CD4-positive, alpha-beta T cell treated with Interleukin-6 at 100 ng/mL for 8 hours (primary cell): ENCODE results near the gene PFN1.
A peak's percentile ranks its signal among the peaks of the same experiment; 100 is the strongest.
"Not testable (repeated sequence)": the region's sequence is repeated elsewhere in the genome, so short reads cannot be mapped to it uniquely, and the experiment has no call there.

ENCODE experiments used
- DNase-seq: peaks from one replicate; pipeline ENCODE4 v3.0.0-alpha.2; 2020; ENCODE audit warnings: mixed read lengths, low spot score

PFN1 gene

DNA sequence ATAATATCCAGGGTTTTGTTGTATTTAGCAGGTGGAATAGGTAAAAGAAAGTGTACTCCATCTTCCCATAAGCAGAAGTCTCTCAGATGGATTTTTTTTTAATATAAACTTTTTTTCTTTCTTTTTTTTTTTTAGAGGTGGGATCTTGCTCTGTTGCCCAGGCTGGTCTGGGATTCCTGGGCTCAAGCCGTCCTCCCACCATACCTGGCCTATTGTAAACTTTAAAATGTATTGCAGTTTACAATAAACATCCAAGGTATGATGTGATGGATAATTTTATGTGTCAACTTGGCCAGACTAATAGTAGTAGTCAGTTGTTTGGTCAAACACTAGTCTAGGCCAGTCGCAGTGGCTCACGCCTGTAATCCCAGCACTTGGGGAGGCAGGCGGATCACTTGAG, 27.0 kb downstream of the PFN1 start:
- no peak for DNase-seq

- no peak for DNase-seq
These were observed 27.8 kb downstream of the PFN1 start for GRCh38 chr17:4920351-4921048.

DNA sequence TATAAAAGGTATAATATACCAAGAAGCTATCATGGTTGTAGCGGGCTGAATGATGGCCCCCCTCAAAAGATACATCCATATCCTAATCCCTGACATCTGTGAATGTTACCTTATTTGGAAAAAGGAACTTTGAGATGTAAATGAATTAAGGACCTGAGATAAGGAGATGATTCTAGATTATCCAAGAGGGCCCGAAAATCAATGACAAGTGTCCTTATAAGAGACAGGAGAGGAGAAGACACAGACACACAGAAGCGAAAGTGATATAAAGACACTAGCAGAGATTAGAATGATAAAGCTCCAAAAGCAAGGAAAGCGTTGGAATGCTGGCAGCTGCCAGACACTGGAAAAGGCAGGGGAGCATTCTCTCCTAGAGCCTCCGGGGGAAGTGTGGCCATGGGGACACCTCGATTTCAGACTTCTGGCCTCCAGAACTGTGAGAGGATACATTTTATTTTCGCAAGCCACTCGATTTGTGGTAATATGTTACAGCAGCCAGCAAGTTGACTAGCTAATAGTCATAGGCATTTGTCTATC, 28.8 kb downstream of the PFN1 start:
- no peak for DNase-seq

GRCh38 chr17:4914551-4914950, 33.8 kb downstream of the PFN1 start:
- DNase-seq: not testable (repeated sequence)

- DNase-seq: no peak
These were observed 34.3 kb downstream of the PFN1 start for GRCh38 chr17:4913994-4914393.

GRCh38 chr17:4908711-4909496, 39.4 kb downstream of the PFN1 start:
- DNase-seq: peak; percentile 79

DNA sequence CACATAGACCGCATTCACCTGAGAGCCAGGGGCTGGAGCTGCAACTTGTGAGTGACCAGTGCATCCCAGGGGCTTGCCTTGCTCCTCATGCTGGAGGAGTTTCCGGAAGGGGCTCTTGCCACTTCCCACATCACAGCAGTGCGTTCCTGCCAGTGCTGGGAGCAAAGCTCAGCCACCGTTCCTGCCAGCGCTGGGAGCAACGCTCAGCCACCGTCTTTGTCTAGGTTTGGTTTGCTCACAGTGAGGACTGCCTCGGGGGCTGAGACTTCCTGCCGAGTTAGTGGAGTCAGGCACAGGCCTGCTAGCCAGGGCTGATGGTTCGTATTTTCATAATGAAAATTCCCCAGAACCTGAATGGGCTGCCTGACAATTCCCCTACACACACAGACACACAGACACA, 40.0 kb downstream of the PFN1 start:
- no peak for DNase-seq

DNA sequence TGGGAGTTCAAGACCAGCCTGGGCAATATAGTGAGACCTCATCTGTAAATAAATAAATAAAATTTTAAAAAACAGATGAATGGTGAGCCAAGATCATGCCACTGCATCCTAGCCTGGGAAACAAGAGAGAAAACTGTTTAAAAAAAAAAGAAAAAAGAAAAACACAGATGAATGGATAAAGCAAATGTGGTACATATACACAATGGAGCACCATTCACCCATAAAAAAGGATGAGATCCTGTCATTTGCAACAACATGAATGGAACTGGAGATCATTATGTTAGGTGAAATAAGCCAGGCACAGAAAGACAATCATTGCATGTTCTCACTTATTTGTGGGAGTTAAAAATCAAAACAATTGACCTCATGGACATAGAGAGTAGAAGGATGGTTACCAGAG, 41.7 kb downstream of the PFN1 start:
- DNase-seq: not testable (repeated sequence)

GRCh38 chr17:4903051-4903818, 45.1 kb downstream of the PFN1 start, which contains the start of gene CHRNE:
TSS of gene CHRNE (minus strand) at chr17:4903098. CDS start at chr17:4903063, 35 bp downstream.
- peak; percentile 82 for DNase-seq

- DNase-seq: no peak
These were observed 45.8 kb downstream of the PFN1 start for GRCh38 chr17:4902540-4902939.

DNA sequence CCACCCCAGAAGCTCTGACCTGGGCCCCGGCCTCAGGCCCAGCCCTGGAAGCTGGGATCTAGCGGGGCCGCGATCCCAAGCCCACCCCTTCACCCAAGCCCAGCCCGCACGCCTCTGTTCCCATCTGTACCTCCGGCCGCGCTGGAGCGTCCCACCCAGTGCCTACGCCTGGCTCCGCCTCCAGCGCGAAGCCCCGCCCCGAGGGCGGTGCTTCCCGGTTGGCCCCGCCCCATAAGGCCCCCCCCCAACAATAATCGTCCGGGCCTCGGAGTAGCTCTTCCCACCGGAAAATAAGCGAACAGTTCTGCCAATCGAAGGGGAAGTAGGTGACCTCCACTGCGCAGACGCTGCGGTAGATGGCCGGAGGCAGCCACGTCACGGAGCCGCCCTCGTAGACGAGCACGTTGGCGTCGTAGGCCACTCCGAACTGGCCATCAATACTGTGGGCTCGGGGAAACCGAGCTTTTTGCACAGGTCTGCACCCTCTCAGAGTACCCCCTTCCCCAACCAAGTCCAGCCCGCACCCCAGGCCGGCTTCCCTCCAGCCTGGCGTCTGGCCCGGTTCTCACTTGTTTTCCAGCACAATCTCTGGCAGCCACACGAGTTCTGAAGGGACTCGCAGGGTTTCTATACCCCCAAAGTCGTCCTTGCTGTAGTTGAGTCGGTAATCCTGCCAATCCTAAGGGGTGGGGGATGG, 46.5 kb downstream of the PFN1 start:
- DNase-seq: no peak

GRCh38 chr17:4901108-4901647, 47.2 kb downstream of the PFN1 start:
- DNase-seq: no peak

DNA sequence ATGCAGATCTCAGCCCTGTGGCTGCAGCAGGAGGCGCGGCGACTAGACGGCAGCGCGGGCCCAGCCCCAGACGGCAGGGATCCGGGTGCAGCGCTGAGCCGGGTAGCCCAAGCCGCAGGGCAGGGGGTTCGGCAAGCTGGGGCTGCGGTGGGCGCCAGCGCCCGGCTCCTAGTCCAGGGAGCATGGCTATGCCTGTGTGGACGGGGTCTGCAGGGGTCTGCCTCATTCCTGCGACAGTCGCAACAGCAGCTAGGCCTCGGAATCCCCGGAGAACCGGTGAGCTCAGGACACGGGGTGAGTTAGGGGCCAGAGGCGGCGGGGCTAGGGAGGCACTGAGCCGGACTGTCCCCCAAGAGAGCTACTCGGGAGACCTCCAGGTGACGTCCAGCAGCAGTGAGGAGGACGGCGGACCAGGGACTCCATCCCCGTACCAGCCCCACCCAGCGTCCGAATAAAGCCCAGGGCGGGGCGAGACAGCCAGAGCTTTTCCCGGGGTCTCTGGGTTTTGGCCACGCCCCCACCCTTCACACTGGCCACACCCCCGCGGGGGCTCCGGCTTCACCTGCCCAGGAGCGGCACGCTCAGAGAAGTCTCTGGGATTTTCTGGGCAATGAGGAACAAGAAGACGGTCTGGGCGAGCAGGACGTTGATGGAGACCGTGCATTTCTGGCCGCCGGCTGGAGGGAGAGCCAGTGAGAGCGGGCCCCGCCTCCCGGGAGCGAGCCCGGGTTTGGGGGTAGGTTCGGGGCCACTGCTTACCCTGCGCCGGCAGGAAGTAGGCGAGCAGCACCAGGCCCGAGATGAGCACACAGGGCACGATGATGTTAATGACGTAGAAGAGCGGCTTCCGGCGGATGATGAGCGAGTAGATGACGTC, 47.9 kb downstream of the PFN1 start:
- peak; percentile 65 for DNase-seq

- DNase-seq: peak; percentile 81
These were observed 48.7 kb downstream of the PFN1 start, which contains the start of gene C17orf107 for GRCh38 chr17:4899341-4900230. TSS of gene C17orf107 (plus strand) at chr17:4899536. CDS start at chr17:4899763, 227 bp downstream.

GRCh38 chr17:4898927-4899326, 49.4 kb downstream of the PFN1 start:
- no peak for DNase-seq

DNA sequence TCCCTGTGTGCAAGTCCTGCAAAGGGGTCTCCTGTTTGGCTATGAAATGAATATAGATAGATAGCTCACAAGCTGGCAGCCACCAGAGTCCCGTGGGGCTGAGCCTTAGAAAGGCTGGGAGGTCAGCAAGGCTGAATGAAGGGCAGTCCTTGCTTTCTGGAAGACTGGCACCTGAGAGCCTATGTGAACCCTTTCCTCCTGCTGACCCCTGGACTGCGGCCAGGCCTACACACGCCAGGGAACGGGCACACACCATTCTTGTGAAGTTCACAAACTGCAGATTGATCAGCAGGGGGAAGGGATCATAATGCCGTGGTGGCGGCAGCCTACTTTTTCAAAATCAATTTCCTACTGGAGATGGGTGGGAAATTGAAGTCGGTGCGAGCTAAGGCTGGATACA, 50.0 kb downstream of the PFN1 start:
- no peak for DNase-seq

DNA sequence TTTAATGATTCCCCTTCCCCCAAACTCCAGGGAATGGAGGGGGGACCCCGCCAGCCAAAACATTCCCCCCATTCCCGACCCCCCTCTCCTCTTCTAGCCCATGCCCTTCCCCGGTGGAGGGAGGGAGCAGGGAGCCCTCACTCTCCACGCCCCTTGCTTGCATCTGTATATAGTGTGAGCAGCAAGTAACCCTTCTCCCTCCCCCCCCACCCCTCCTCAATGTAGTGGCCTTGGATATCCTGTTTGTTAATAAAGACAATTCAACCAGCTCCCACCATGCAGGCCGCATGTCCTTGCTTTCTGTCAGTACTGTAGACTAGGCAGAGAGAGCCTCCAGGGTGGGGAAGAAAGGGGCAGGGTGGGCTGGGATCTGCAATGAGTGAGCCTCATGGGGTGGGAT, 50.5 kb downstream of the PFN1 start:
- DNase-seq: no peak

- DNase-seq: no peak
These were observed 51.1 kb downstream of the PFN1 start for GRCh38 chr17:4897198-4897687.
